ENCODE results near the gene C12orf75.

GRCh38 chr12:105315130-105315529 lies 15.4 kb upstream of the C12orf75 start:
- TF ChIP-seq EZH2 (IDR thresholded peaks at IDR 0.05; ENCODE audit: low read length, missing control alignments) = no peak
- TF ChIP-seq CTCF (conservative IDR thresholded peaks at IDR 0.05 in 1 of 2, IDR thresholded peaks at IDR 0.05 in 1 of 2; ENCODE audit: low read depth in 1 of 2, low read length in 2 of 2) = no peak
